Stomach (tissue), 9 donors: Measurements from ENCODE around the gene TUBB1. TPM values are rescaled to one million over a fixed set of nuclear protein-coding genes. Genes with fewer than 3 reads are reported as not detected.
"Not testable (repeated sequence)": the region's sequence is repeated elsewhere in the genome, so short reads cannot be mapped to it uniquely, and the experiment has no call there.

Experiments used
- DNase-seq, 2 donors: peaks; one replicate each; pipeline versions ENCODE4 v3.0.0 to v3.0.0-alpha.2; 2013 to 2019
- H3K27ac ChIP-seq, 5 donors: fragments of 200-600 bp in 4 of 5; sonication (generic) in 4 of 5; one replicate each; pipeline ENCODE4 v1.5.1; 2013 to 2019; ENCODE audit warnings: mild to moderate bottlenecking in 1 of 5, moderate library complexity in 1 of 5
- H3K27me3 ChIP-seq, 3 donors: fragments of 200-600 bp; sonication (generic); one replicate each; pipeline ENCODE4 v1.5.1; 2017 to 2019; ENCODE audit warnings: mixed run types in 1 of 3
- H3K36me3 ChIP-seq, 4 donors: fragments of 200-600 bp; sonication (generic); 1 replicate in 3 of 4; 2 replicates in 1 of 4; pipeline ENCODE4 v1.5.1; 2016 to 2019
- H3K4me1 ChIP-seq, 4 donors: fragments of 200-600 bp; sonication (generic); one replicate each; pipeline ENCODE4 v1.5.1; 2016 to 2019
- H3K4me3 ChIP-seq, 4 donors: fragments of 200-600 bp; sonication (generic) in 3 of 4; one replicate each; pipeline ENCODE4 v1.5.1; 2016 to 2019; ENCODE audit warnings: mild to moderate bottlenecking in 1 of 4
- H3K9me3 ChIP-seq, 4 donors: fragments of 200-600 bp; sonication (generic); one replicate each; pipeline ENCODE4 v1.5.1; 2016 to 2019
- EP300 ChIP-seq: sonication (generic); formaldehyde crosslinking; IDR thresholded peaks from one replicate; pipeline ENCODE4 v1.6.1; 2017; ENCODE audit warnings: antibody characterized with exemption
- POLR2A ChIP-seq, 4 donors: fragments of 450-650 bp; IDR thresholded peaks; one replicate each; pipeline ENCODE4 v1.6.1; 2016; ENCODE audit warnings: antibody characterized with exemption in 4 of 4, control low read depth in 2 of 4, mild to moderate bottlenecking in 1 of 4, moderate library complexity in 1 of 4
- POLR2AphosphoS5 ChIP-seq, 3 donors: sonication (generic); formaldehyde crosslinking; IDR thresholded peaks; one replicate each; pipeline ENCODE4 v1.6.1; 2016; ENCODE audit warnings: antibody characterized with exemption in 3 of 3
- WGBS, 5 donors: extraction: QIAGEN DNeasy Blood & Tissue Kit in 3 of 5; methylation state at CpG; one replicate each; pipeline versions ENCODE4 v1.1.5 to v1.1.7; 2013 to 2018; 5-methylcytosine and 5-hydroxymethylcytosine counted together
- intact Hi-C: fragments of 100-400 bp; cut with DNase I; formaldehyde crosslinking; loops from one replicate; pipeline ENCODE4 v1.15.1; 2023; ENCODE audit warnings: low total_unique reads
- polyA plus RNA-seq, 3 donors: library from polyadenylated mRNA; stranded (reverse); fragments of 200-250 nt; gene quantifications; one replicate each; pipeline ENCODE4 v1.2.3, GENCODE V29; 2013
- total RNA-seq, 5 donors: library from RNA; depleted of rRNA; stranded (reverse); fragments of >200 nt; gene quantifications; one replicate each; pipeline versions ENCODE4 v1.1.0 to v1.2.3, GENCODE V29; 2014 to 2016
- TF ChIP-seq, protein P1 (sequence below), 7 experiments: fragments of 450-650 bp in 4 of 7; fragments of 200-600 bp in 3 of 7; sonication (generic) in 3 of 7; IDR thresholded peaks; one replicate each; pipeline ENCODE4 v1.5.1; 2016 to 2019; ENCODE audit warnings: antibody characterized with exemption in 7 of 7, control low read depth in 2 of 7, mild to moderate bottlenecking in 1 of 7
- donor health status: healthy with polysubstance abuse.
- donor health status: Bipolar disorder and iron deficiency.
- donor health status: healthy.

Gene TUBB1
- total and polyA plus RNA-seq, 8 donors, result 0.03 to 0.55 (median 0.12) TPM; not detected in 5

DNA sequence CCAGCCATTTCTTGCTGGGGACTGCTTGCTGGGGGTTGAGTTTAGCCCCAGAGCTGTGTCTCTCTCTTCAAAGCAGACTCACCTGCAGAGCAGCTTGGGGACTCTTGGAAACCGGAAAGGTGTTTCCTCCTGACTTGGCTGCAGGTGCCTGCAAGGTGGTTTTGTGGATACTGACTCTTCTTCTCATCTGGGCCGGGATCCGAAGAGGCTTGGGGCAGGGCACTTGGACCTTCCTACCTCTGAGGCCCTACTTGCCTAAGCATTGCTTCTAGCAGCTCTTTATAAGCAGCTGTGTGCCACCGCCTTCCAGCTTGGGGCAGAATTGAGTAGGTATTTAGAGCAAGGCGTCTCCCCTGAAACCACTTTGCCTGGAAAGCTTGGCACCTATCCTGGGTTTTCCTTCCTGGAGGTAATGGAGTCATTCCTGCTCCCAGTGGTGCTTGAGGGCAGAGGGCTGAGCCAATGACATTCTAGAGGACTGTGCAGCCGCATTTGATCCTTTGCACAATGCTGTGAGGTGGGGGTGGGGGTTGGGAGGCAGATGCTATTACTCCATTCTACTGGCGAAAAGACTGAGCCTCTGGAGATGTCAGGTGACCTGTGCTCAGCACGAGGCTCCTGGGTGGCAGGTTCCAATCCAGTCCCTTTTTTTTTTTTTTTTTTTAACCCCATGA lies 8.8 kb upstream of the TUBB1 start:
- TF ChIP-seq POLR2AphosphoS5 (IDR thresholded peaks at IDR 0.05) (no peak), POLR2A (IDR thresholded peaks at IDR 0.05) (no peak), EP300 (no peak)
- TF ChIP-seq, protein P1, sequence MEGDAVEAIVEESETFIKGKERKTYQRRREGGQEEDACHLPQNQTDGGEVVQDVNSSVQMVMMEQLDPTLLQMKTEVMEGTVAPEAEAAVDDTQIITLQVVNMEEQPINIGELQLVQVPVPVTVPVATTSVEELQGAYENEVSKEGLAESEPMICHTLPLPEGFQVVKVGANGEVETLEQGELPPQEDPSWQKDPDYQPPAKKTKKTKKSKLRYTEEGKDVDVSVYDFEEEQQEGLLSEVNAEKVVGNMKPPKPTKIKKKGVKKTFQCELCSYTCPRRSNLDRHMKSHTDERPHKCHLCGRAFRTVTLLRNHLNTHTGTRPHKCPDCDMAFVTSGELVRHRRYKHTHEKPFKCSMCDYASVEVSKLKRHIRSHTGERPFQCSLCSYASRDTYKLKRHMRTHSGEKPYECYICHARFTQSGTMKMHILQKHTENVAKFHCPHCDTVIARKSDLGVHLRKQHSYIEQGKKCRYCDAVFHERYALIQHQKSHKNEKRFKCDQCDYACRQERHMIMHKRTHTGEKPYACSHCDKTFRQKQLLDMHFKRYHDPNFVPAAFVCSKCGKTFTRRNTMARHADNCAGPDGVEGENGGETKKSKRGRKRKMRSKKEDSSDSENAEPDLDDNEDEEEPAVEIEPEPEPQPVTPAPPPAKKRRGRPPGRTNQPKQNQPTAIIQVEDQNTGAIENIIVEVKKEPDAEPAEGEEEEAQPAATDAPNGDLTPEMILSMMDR (IDR thresholded peaks at IDR 0.05), result no peak
- DNase-seq, result peak in 1 of 2 donors; percentile 28
- Histone ChIP-seq H3K27me3 (no peaks in the 10 kb centered on the region), H3K4me1 (peaks cover 17 to 44% (median 33%) of the 10 kb centered on the region in 4 donors), H3K9me3 (no peaks in the 10 kb centered on the region), H3K4me3 (no peak overlapping the region), H3K36me3 (no peaks in the 10 kb centered on the region), H3K27ac (peak overlapping the region in 2 of 5 donors; percentile 31 to 34)
- intact Hi-C loops, result no loop called here
- 49 to 66% (median 57%) methylated on average over 6 to 8 of the region's 8 CpGs for WGBS, 5 donors

DNA sequence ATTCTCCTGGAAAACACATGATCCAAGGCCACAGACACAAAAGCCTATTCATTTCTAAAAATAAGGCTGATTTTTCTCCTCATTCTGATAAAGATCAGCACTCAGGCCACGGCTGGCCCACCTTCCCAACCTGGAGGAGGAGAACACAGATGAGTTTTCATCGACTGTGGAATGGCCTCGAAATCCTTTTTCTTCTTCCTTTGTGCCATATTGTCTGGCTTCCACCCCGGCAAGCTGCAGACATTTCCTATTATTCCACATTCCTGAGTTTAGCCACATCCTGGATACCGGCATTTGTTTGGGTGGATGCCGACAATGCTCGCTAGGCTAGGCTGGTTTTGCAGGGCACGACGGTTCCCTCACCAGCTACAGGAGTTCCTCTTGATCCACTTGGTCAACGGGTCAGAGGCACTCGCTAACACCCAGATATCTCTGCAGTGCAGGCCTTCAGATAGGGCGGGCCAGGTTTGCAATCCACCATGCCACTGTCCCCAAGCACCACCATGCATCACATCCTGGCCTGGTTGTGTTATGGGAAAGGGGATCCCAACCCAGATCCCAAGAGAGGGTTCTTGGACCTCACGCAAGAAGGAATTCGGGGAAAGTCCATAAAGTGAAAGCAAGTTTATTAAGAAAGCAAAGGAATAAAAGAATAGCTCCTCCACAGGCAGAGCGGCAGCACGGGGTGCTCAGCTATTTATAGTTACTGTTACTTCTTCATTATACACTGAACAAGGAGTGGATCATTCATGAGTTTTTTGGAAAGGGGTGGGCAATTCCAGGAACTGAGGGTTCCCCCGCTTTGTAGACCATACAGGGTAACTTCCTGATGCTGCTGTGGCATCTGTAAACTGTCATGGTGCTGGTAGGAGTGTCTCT lies 8.0 kb upstream of the TUBB1 start:
- TF ChIP-seq POLR2A (IDR thresholded peaks at IDR 0.05) (no peak), POLR2AphosphoS5 (IDR thresholded peaks at IDR 0.05) (no peak), EP300 (no peak)
- TF ChIP-seq, protein P1 (IDR thresholded peaks at IDR 0.05), result no peak
- H3K36me3 ChIP-seq, result no peaks in the 10 kb centered on the region
- peaks cover 10 to 38% (median 27%) of the 10 kb centered on the region in 4 donors for H3K4me1 ChIP-seq
- no peak overlapping the region for H3K4me3 ChIP-seq
- H3K27ac ChIP-seq, result peak overlapping the region in 2 of 5 donors; percentile 31 to 34
- DNase-seq, result peak; percentile 25 to 66
- 58 to 70% (median 60%) methylated on average over 17 of the region's 17 CpGs for WGBS, 5 donors
- H3K9me3 ChIP-seq, result no peaks in the 10 kb centered on the region
- no peaks in the 10 kb centered on the region for H3K27me3 ChIP-seq
- intact Hi-C loops, result no loop called here

DNA sequence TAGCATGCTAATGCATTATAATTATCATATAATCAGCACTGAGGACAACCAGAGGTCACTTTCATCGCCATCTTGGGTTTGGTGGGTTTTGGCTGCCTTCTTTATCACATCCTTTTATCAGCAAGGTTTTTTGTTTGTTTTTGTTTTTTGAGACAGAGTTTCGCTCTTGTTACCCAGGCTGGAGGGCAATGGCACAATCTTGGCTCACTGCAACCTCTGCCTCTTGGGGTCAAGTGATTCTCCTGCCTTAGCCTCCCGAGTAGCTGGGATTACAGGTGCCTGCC lies 7.4 kb upstream of the TUBB1 start:
- H3K27me3 ChIP-seq, DNase-seq, intact Hi-C loops, H3K4me3 ChIP-seq, H3K36me3 ChIP-seq, H3K9me3 ChIP-seq, H3K27ac ChIP-seq: not testable (repeated sequence)
- peaks cover 8 to 38% (median 27%) of the 10 kb centered on the region in 4 donors for H3K4me1 ChIP-seq
- 86 to 92% (median 90%) methylated on average over 3 of the region's 3 CpGs for WGBS, 5 donors

DNA sequence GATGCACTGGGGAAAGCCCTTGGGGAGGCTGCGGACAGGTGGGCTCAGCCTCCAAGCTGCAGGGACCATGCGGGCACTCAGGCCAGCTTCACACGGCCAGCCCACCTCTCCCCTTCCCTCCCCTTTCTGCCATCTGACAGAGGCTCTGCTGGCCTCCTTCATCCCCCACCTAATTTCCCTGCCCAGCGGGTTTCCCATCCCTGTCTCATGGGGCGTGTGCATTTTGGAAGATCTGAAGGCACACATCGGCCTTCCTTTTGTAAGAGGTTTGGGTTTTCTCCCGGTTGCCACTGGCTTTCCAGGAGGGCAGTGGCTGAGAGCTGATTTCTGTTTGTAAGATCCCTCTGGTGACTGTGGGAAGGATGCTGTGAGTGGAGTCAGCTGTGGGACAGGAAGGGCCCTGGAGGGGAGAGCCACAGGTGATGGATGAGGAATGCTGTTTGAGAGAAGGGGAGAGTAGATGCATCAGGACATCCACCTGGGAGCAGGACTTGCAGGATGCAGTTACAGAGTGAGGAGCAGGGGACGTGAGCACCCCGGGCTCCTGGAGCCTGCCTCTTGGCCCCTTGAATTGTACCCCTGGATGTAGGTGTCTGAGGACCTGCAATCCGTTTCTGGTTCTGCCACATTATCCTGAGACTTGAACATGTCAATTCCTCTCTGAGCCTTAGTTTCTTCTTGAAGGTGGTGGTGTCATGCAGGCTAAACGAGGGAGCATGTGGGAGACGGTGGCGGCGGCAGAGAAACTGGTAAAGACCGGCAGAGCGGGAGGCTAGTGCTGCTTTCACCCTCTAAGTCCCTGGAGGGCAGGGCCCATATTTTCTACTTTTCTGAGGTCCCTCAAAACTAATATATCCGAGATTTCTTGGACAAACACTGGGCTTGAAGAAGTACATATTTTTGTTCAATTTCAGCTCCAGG lies 5.9 kb upstream of the TUBB1 start:
- H3K4me3 ChIP-seq, result no peak overlapping the region
- 83 to 91% (median 88%) methylated on average over 17 of the region's 17 CpGs for WGBS, 5 donors
- TF ChIP-seq, protein P1 (IDR thresholded peaks at IDR 0.05), result no peak
- no peak for TF ChIP-seq EP300
- no peak for TF ChIP-seq POLR2A (IDR thresholded peaks at IDR 0.05)
- TF ChIP-seq POLR2AphosphoS5 (IDR thresholded peaks at IDR 0.05), result no peak
- intact Hi-C loops, result no loop called here
- H3K27me3 ChIP-seq, result no peaks in the 10 kb centered on the region
- no peak overlapping the region for H3K27ac ChIP-seq
- H3K9me3 ChIP-seq, result no peaks in the 10 kb centered on the region
- peaks cover 0 to 28% (median 19%) of the 10 kb centered on the region in 4 donors for H3K4me1 ChIP-seq
- no peaks in the 10 kb centered on the region for H3K36me3 ChIP-seq
- DNase-seq, result peak in 1 of 2 donors; percentile 11
